Measurements from ENCODE around the gene PLCZ1. TPM values are rescaled to one million over a fixed set of nuclear protein-coding genes. Genes with fewer than 3 reads are reported as not detected.
"Not testable (repeated sequence)": the region's sequence is repeated elsewhere in the genome, so short reads cannot be mapped to it uniquely, and the experiment has no call there.

PLCZ1 gene
- total RNA-seq, 1 donor from 2014 or later, result not detected

DNA sequence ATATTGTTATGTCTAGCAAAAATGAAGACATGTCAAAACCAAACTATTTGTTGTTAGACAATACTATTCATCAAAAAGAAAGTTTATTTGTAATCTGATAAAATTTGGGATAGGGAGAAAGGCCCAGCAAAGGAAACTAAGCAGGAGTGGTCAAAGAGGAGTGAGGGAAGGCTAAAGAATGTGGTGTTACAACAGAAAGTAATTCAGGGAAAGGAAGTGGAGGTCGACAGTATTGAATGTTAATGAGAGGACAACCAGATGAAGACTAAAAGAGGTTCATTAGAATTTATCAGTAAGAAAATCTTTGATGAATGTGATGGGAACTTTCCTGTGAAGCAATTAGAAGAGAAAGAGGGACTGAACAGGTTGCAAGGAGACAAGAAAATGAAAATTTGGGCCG lies 33.9 kb downstream of the PLCZ1 start:
- intact Hi-C loops (cut with DNase I), result no loop called here
- no peaks in the 10 kb centered on the region for H3K4me1 ChIP-seq
- no peak for ATAC-seq
- H3K27ac ChIP-seq, result no peak overlapping the region
- H3K27me3 ChIP-seq (ENCODE audit: low read depth), result no peaks in the 10 kb centered on the region
- DNase-seq, result no peak
- H3K36me3 ChIP-seq, result no peaks in the 10 kb centered on the region
- TF ChIP-seq, protein P1, sequence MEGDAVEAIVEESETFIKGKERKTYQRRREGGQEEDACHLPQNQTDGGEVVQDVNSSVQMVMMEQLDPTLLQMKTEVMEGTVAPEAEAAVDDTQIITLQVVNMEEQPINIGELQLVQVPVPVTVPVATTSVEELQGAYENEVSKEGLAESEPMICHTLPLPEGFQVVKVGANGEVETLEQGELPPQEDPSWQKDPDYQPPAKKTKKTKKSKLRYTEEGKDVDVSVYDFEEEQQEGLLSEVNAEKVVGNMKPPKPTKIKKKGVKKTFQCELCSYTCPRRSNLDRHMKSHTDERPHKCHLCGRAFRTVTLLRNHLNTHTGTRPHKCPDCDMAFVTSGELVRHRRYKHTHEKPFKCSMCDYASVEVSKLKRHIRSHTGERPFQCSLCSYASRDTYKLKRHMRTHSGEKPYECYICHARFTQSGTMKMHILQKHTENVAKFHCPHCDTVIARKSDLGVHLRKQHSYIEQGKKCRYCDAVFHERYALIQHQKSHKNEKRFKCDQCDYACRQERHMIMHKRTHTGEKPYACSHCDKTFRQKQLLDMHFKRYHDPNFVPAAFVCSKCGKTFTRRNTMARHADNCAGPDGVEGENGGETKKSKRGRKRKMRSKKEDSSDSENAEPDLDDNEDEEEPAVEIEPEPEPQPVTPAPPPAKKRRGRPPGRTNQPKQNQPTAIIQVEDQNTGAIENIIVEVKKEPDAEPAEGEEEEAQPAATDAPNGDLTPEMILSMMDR (IDR thresholded peaks at IDR 0.05), result no peak
- H3K4me3 ChIP-seq, result no peak overlapping the region
- H3K9me3 ChIP-seq, result no peaks in the 10 kb centered on the region

DNA sequence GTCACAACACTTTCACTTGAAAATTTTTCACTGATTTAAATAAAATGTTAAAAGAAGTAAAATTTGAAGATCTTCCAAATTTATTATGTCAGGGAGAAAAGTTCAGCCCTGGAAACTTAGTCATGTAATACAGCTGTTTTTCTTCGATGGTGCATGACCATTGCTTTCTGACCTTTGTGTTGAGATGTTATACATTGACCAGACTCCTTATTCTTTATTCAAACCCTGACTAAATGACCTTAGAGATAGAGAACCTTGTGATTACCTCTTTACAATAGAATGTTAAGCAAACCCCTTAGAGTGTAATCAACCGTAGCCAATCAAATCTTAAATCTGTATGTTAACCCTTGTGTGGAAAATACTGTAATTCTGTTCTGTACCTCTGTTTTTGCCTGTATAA lies 34.5 kb downstream of the PLCZ1 start:
- TF ChIP-seq, protein P1 (IDR thresholded peaks at IDR 0.05), result no peak
- no peak for DNase-seq
- Histone ChIP-seq H3K4me3 (no peak overlapping the region), H3K9me3 (no peaks in the 10 kb centered on the region), H3K27ac (no peak overlapping the region), H3K36me3 (no peaks in the 10 kb centered on the region), H3K27me3 (ENCODE audit: low read depth) (no peaks in the 10 kb centered on the region), H3K4me1 (no peaks in the 10 kb centered on the region)
- intact Hi-C loops (cut with DNase I), result no loop called here
- ATAC-seq, result no peak

DNA sequence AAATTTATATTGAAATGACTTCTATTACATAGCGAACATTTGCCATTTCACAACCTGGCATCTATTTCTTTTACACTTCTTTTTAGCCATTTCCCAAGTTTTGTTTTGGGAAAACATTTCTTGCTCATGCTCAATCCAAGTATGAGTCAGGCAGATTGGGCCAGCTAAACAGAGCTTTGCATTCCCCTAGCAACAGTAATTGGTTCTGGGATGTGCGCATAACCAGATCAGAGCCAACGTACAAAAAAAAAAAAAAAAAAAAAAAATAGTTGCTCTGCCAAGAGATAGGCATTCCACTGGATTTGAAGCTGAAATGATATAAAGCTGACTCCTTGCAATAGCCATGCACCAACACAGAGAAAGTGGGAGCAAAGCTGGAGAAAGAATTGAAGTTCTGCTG lies 37.5 kb downstream of the PLCZ1 start:
- Histone ChIP-seq H3K4me1 (no peaks in the 10 kb centered on the region), H3K36me3 (no peaks in the 10 kb centered on the region), H3K4me3 (no peak overlapping the region), H3K9me3 (no peaks in the 10 kb centered on the region), H3K27ac (no peak overlapping the region), H3K27me3 (ENCODE audit: low read depth) (no peaks in the 10 kb centered on the region)
- ATAC-seq (peak in 1 of 2 donors; percentile 50), DNase-seq (no peak)
- intact Hi-C loops (cut with DNase I), result no loop called here
- TF ChIP-seq, protein P1 (IDR thresholded peaks at IDR 0.05), result no peak

DNA sequence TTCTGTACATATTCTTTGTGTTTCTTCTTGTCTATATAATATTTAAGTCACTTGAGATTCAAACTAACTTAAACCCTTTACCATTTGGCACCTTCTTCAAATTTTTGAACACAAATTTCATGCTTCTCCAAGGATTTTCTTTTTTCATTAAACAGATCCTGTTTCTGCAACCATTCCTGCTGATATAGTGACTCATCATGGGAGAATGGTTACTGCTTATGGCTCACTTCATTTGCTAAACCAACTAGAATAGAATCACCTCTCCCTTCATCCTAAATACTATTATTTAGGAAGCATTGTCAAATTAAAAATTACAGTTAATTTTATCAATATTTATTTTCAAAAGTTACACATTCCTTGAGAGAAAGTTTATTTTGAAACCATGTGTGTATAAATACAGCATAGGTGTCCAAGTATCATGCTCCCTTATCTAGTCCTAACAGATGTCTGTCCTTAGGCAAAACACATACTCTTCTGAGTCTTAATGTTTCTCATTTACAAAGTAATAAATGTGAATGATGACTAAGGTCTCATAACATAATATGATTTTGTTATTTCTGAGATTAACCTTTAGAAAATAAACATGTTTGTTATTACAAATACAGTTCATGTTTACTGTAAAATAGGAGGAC lies 40.7 kb downstream of the PLCZ1 start:
- no peak for ATAC-seq
- H3K36me3 ChIP-seq, result no peaks in the 10 kb centered on the region
- no peaks in the 10 kb centered on the region for H3K4me1 ChIP-seq

DNA sequence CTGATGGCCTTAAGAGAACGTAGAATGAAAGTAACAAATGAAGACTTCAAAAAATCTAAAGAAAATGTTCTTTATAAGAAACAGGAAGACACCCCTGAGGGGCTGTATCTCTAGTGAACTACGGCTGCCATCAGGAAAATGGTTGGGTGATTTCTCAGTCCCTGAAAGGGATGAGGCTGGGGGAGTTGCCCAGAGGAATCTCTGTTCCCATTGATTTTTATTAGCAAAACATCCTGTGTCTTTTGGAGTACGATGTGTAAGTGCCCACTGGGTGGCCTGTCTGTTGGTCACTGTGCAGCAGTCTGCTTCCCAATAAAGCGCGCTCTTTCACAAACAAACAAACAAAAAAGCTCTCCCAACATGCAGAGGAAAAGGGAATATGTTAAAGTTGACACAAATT lies 43.8 kb downstream of the PLCZ1 start:
- ATAC-seq; H3K4me3 ChIP-seq; H3K4me1 ChIP-seq; H3K9me3 ChIP-seq; H3K27ac ChIP-seq; H3K36me3 ChIP-seq; DNase-seq; H3K27me3 ChIP-seq (ENCODE audit: low read depth); intact Hi-C loops (cut with DNase I): not testable (repeated sequence)

More for the DNA sequence above, 40.7 kb downstream of the PLCZ1 start:
- no peaks in the 10 kb centered on the region for H3K27me3 ChIP-seq (ENCODE audit: low read depth)
- H3K4me3 ChIP-seq, result no peak overlapping the region
- no peak for DNase-seq
- intact Hi-C loops (cut with DNase I), result no loop called here
- H3K9me3 ChIP-seq, result no peaks in the 10 kb centered on the region
- no peak overlapping the region for H3K27ac ChIP-seq
- TF ChIP-seq, protein P1 (IDR thresholded peaks at IDR 0.05), result no peak

DNA sequence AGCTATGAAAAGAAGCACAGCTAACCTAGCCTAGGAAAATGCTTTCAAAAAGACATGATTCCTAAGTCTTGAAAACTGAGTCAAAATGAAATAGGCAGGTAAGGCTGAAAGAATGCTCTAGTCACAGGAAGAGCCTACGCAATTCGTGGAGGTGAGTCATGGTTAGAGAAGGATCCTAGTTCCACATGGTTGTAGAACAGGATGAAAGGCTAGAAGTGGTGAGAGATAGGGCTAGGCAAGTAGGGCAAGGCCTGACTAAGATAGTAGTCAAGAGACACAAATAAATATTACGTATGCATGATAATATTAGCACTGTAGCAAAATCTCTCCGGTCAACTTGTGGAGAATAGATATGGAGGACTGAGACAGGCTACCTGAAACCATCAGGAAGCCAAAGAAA lies 47.2 kb downstream of the PLCZ1 start:
- Histone ChIP-seq H3K4me1 (no peaks in the 10 kb centered on the region), H3K4me3 (no peak overlapping the region), H3K36me3 (no peaks in the 10 kb centered on the region), H3K27me3 (ENCODE audit: low read depth) (no peaks in the 10 kb centered on the region), H3K9me3 (no peaks in the 10 kb centered on the region), H3K27ac (no peak overlapping the region)
- DNase-seq (no peak), ATAC-seq (no peak)
- intact Hi-C loops (cut with DNase I), result no loop called here
- TF ChIP-seq, protein P1 (IDR thresholded peaks at IDR 0.05), result no peak
